Type B pancreatic cell (in vitro differentiated cells): ENCODE data around the gene RHOV. TPM values are rescaled to one million over a fixed set of nuclear protein-coding genes. Genes with fewer than 3 reads are reported as not detected.

Source experiments
- DNase-seq: peaks from one replicate; pipeline ENCODE4 v3.0.0; 2021; ENCODE audit warnings: mixed read lengths; ENCODE audit not compliant: unreplicated experiment; ENCODE audit errors: extremely low spot score
- H3K27ac Mint-ChIP-seq: 2 replicates; pipeline ENCODE4 v1.8.0; 2021; ENCODE audit warnings: mild to moderate bottlenecking, mixed read lengths
- H3K27me3 Mint-ChIP-seq: 2 replicates; pipeline ENCODE4 v1.8.0; 2021; ENCODE audit warnings: mixed read lengths
- H3K36me3 Mint-ChIP-seq: 2 replicates; pipeline ENCODE4 v1.8.0; 2021; ENCODE audit warnings: mixed read lengths
- H3K4me1 Mint-ChIP-seq: one replicate; pipeline ENCODE4 v1.8.0; 2021; ENCODE audit warnings: mixed read lengths; ENCODE audit not compliant: unreplicated experiment
- H3K4me3 Mint-ChIP-seq: 2 replicates; pipeline ENCODE4 v1.8.0; 2021; ENCODE audit warnings: mild to moderate bottlenecking, mixed read lengths
- H3K9me3 Mint-ChIP-seq: 2 replicates; pipeline ENCODE4 v1.8.0; 2021; ENCODE audit warnings: mixed read lengths
- long read RNA-seq: library from polyadenylated mRNA; unstranded; transcript quantifications from one replicate; pipeline ENCODE4 v2.0.0, GENCODE V29; 2020
- total RNA-seq: library from RNA; stranded (reverse); gene quantifications from 2 replicates; pipeline ENCODE4 v1.2.1, GENCODE V29; 2021; ENCODE audit warnings: low replicate concordance
- TF ChIP-seq, protein P1 (sequence below): fragments of 200-600 bp; sonication (generic); conservative IDR thresholded peaks from 2 replicates; pipeline ENCODE4 v1.5.0; 2021; ENCODE audit warnings: antibody characterized with exemption, mild to moderate bottlenecking

RHOV gene, protein sequence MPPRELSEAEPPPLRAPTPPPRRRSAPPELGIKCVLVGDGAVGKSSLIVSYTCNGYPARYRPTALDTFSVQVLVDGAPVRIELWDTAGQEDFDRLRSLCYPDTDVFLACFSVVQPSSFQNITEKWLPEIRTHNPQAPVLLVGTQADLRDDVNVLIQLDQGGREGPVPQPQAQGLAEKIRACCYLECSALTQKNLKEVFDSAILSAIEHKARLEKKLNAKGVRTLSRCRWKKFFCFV
- 19.3 and 43.3 TPM in 2 replicates for total RNA-seq
- long read RNA-seq, partial matches to known transcripts: 14 of 14 reads
- long read RNA-seq, other reads (novel, unspliced or antisense): 0 of 14 reads

DNA sequence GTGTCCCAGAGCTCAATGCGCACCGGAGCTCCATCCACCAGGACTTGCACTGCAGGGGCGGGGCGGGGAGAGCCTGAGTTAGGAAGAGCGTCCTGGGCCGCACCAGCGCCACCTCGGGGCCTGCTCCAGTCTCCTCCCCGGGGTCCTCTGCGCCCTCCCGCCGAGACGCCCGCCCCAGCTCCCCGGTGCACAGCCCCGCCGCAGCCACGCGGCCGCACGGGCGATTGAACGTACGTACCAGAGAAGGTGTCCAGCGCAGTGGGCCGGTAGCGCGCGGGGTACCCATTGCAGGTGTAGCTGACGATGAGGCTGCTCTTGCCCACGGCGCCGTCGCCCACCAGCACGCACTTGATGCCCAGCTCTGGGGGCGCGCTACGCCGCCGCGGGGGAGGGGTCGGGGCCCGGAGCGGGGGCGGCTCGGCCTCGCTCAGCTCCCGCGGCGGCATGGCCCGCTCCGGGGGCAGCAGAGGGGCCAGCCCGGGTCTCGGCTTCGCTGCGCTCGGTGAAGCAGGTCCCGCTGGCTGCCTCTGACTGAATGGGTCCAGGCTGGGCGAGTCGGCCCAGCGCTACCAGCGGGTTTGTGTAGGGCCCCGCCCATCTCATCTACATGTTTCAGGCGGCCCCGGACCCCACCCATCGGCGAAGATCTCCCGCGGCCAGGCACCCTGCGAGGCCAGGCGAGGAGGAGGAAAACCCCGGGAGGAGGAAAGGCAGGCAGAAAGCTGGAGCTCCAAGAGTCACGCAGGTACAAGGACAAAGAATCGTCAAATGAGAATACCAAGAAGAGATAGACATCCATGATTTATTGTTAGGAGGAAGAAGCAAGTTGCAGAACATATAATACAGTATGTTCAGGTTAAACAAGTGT, at the start of gene RHOV:
TSS of gene RHOV (minus strand) at position 541 of the 868 bp plus-strand sequence. CDS start at position 446, 95 bp downstream.
- H3K27me3 Mint-ChIP-seq: peaks cover 14% of the 10 kb centered on the region
- DNase-seq: peak; percentile 79
- H3K36me3 Mint-ChIP-seq: no peaks in the 10 kb centered on the region
- H3K9me3 Mint-ChIP-seq: no peaks in the 10 kb centered on the region
- H3K27ac Mint-ChIP-seq: peak within 1 kb of the TSS; percentile 96
- H3K4me3 Mint-ChIP-seq: peak within 1 kb of the TSS; percentile 91
- TF ChIP-seq, protein P1, sequence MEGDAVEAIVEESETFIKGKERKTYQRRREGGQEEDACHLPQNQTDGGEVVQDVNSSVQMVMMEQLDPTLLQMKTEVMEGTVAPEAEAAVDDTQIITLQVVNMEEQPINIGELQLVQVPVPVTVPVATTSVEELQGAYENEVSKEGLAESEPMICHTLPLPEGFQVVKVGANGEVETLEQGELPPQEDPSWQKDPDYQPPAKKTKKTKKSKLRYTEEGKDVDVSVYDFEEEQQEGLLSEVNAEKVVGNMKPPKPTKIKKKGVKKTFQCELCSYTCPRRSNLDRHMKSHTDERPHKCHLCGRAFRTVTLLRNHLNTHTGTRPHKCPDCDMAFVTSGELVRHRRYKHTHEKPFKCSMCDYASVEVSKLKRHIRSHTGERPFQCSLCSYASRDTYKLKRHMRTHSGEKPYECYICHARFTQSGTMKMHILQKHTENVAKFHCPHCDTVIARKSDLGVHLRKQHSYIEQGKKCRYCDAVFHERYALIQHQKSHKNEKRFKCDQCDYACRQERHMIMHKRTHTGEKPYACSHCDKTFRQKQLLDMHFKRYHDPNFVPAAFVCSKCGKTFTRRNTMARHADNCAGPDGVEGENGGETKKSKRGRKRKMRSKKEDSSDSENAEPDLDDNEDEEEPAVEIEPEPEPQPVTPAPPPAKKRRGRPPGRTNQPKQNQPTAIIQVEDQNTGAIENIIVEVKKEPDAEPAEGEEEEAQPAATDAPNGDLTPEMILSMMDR: peak; percentile 57
- peaks cover 15% of the 10 kb centered on the region for H3K4me1 Mint-ChIP-seq

DNA sequence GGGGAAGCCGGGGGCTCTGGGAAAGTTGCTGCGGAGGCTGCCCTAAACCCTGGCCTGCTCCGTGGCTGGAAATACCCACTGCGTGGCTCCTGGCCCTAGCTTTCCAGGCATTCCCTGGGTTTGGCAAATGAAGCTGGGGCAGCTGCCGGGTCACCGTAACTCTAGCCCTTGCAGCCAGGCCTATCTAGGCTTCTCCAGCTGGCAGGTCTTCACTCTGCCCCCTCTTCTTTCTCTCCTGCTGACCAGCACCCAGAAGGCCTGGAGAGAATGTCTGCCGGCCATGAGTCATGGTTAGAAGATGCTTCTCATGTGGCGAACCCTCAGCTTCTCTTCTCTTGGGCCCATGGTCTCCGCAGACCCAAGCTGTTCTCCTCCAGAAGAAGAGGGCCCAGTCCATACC, 49.5 kb upstream of the RHOV start:
- H3K27me3 Mint-ChIP-seq: peaks cover 72% of the 10 kb centered on the region
- H3K9me3 Mint-ChIP-seq: no peaks in the 10 kb centered on the region
- no peak overlapping the region for H3K27ac Mint-ChIP-seq
- H3K36me3 Mint-ChIP-seq: no peaks in the 10 kb centered on the region
- no peak overlapping the region for H3K4me3 Mint-ChIP-seq
- H3K4me1 Mint-ChIP-seq: peaks cover 9% of the 10 kb centered on the region
- TF ChIP-seq, protein P1: no peak
- DNase-seq: no peak

DNA sequence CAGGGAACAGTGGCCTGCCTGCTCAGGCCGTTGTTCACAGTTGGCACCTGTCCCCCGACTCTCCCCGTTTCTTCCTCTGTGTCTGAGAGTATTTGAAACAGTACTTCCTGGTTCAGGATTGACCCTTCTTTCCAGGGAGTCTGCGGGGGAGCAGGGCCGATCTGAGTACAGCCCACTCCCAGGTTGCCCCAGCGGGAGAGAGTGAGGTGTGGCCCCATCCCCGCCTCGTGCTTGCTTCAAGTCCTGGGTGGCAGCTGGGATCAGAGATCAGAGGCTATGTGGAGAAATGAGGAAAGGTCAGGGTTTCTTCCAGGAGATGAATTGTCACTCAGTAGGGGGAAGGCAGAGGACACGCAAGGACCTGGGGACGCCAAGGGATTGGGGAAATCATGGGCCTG, 48.6 kb upstream of the RHOV start:
- no peak for DNase-seq
- Mint-ChIP-seq H3K4me3 (no peak overlapping the region), H3K27me3 (peaks cover 64% of the 10 kb centered on the region), H3K9me3 (no peaks in the 10 kb centered on the region), H3K36me3 (no peaks in the 10 kb centered on the region), H3K27ac (no peak overlapping the region), H3K4me1 (peaks cover 9% of the 10 kb centered on the region)
- TF ChIP-seq, protein P1: no peak

DNA sequence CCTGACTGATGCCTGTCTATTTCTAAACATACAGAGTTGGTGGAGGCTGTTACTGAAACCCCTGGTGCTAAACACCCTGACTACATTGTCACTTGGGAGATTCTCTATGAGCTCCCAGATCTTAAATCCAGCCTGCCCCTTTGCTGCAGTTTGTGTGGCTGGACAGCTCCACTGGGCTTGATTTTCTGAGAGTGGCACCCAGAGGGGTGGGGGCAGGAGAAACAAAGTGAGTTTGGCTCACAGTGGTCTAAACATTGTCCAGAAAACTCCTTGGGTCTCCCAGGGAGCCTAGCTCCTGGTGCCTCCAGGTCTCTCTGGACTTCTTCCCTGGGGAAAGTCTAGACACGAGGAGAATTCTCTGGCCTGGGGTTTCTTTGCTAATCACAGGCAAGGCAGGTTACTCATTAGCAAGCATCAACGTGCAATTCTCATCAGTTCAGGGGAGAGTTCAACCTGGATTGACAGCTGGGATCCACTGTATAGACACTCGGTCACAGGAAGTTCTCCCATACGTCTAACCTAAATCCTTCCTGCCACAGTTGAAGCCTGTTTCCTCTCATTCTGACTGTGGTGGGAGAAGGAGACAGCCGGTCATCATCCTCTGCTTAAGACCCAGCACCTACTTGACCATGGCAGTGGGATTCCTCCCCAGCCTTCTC, 48.0 kb upstream of the RHOV start:
- TF ChIP-seq, protein P1: no peak
- Mint-ChIP-seq H3K4me3 (no peak overlapping the region), H3K27me3 (peaks cover 61% of the 10 kb centered on the region), H3K36me3 (no peaks in the 10 kb centered on the region), H3K27ac (no peak overlapping the region), H3K9me3 (no peaks in the 10 kb centered on the region), H3K4me1 (peaks cover 6% of the 10 kb centered on the region)
- no peak for DNase-seq

DNA sequence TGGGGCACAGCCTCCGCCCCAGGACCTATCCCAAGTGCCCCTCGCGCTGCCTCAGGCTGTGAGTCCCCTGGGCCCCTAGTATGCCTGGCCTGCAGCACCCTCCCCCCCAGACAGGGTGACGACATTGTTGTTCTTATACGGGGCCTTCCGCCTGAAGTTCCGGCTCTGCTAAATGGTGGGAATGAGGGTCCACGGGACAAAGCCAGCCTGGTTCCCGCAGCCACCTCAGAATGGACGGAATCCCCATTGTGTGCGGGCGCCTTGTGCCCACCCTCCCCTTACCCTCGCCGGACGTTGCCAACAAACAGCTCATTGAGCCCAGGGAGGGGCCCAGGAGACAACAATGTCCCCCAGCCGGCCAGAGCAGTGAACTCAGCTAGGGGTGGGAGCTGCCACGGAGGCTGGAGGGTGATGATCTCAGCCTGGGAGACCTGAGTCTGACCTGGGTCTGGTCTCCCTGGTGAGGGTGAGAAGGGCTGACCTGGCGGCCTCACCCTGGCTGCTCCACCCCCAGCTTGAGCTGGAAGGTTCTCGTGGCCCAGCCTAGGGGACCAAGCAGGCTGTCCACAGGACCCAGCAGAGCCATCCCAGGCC, 44.9 kb upstream of the RHOV start:
- peaks cover 36% of the 10 kb centered on the region for H3K27me3 Mint-ChIP-seq

More for the DNA sequence above, 44.9 kb upstream of the RHOV start:
- Mint-ChIP-seq H3K9me3 (no peaks in the 10 kb centered on the region), H3K4me1 (no peaks in the 10 kb centered on the region), H3K36me3 (no peaks in the 10 kb centered on the region), H3K4me3 (no peak overlapping the region), H3K27ac (no peak overlapping the region)
- DNase-seq: no peak
- TF ChIP-seq, protein P1: no peak
